ENCODE data around the gene CPS1.

CPS1 gene

DNA sequence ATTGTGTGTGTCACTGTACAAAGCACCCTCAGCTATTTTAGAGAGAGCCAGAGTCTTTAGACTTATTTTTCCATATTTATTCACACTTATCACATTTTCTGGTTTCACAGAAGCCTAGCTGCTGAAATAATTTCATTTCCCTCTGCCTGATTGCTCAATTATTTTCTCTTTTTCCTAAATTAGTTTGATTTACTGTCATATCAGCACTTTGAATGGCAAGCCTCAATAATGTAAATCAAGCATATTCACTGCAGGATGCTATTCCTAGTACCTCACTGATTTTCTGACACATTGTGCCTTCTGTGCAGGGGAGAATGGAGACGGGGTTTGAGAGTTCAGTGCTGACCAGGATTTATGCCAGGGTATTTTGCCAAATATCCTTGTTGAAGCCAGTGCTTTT is 48.3 kb downstream of the CPS1 start:
- no peak for DNase-seq (ENCODE audit: low read depth in 1 of 2, low spot score in 1 of 2)

- no peak for DNase-seq (ENCODE audit: low read depth in 1 of 2, low spot score in 1 of 2)
Observed at GRCh38 chr2:210606001-210606400, 49.6 kb downstream of the CPS1 start.

GRCh38 chr2:210611466-210611865 is 55.1 kb downstream of the CPS1 start:
- DNase-seq (ENCODE audit: low read depth in 1 of 2, low spot score in 1 of 2), result no peak

DNA sequence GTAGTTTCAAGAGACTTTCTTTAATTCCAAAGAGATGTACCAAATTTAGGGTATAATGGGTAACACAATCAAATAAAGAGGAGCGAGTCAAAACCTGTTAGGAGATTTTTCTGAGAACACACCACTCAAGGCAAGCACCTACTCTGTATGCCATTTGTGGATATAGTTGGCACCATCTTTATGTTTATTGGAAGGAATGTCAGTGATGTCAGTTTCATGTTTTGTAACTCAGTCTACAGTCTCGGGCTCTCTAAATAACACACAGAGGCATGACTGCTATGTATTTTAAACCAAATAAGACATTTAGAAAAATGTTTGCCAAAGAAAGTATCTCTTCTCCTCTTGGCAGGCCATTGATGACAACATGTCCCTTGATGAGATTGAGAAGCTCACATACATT is 59.7 kb downstream of the CPS1 start:
- DNase-seq (ENCODE audit: low read depth in 1 of 2, low spot score in 1 of 2), result no peak

DNA sequence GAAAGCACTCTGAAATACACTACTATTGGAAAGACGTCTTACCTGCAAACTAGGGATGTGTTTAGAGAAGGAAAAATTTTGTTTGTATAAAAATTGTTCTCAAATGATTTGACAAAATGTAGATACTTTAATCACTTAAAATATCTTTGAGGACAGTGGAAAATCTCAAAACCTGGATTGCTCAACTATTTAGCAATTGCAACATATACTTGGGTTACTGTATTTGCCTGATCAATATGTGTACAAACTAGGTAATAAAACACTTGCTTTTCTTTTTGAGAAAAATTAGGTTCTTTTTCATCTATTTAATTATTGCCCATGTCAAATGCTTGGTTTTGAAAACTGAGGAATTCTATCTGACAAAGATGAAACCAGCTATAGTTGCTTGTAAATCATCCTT is 60.9 kb downstream of the CPS1 start:
- DNase-seq (ENCODE audit: low read depth in 1 of 2, low spot score in 1 of 2), result no peak

DNA sequence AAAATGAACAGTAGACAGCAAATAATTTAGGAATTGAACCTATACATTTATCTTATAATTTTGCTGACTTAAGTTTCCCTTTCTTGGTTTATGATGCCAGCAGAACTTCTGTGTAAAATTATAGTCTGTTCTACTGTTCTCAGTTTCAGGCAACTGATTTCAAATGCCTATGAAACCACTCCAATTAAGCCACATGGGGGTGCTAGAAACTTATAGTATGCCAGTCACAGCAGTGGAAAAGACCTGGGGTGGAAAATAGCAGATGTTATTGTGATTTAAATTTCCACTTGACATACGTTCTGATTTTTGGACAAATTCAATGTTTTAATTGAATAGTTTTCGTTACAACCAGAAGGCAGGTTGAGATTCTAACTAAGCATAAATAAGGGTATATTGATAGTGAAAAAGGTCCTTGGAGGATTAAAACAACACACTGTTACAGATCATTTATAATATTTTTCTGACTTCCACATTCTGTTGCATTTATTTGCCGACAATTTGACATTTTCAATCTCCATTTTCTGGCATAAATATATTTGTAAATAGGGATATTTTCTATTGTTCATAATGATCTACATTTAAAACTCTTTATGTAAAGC is 61.4 kb downstream of the CPS1 start:
- DNase-seq (ENCODE audit: low read depth in 1 of 2, low spot score in 1 of 2), result no peak

DNA sequence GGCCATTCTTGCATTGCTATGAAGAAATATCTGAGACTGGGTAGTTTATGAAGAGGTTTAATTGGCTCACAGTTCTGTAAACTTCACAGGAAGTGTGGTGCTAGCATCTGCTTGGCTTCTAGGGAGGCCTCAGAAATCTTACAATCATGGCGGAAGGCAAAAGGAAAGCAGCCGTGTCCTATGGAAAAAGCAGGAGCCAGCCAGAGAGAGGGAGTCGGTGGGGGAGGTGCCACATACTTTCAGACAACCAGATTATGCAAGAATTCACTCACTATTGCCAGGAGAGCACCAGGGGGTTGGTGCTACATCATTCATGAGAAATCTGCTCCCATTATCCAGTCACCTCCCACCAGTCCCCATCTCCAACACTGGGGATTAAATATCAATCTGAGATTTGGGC is 64.1 kb downstream of the CPS1 start:
- DNase-seq (ENCODE audit: low read depth in 1 of 2, low spot score in 1 of 2), result no peak

DNA sequence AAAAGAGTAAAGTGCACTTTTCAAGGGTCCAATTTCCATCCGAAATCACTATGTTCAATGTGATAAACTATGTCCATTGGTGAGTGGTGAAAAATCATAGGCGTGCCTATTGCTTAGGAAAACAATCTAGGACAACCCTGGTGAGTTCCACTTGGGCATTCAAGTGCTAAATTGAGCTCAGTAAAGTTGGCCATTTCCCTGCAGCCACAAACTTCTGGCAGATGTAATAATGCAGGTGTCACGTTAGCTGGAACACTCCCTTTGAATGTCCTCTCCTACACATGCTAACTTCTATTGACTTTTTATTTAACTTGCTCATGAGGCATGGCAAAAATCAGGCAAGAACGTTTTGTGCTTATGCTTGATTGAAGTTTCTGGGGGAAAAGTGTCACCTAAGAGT is 67.1 kb downstream of the CPS1 start:
- no peak for DNase-seq (ENCODE audit: low read depth in 1 of 2, low spot score in 1 of 2)

- no peak for DNase-seq (ENCODE audit: low read depth in 1 of 2, low spot score in 1 of 2)
Observed at GRCh38 chr2:210626849-210627248, 70.5 kb downstream of the CPS1 start.

- DNase-seq (ENCODE audit: low read depth in 1 of 2, low spot score in 1 of 2), result no peak
Observed at GRCh38 chr2:210630873-210631560, 74.6 kb downstream of the CPS1 start.

DNA sequence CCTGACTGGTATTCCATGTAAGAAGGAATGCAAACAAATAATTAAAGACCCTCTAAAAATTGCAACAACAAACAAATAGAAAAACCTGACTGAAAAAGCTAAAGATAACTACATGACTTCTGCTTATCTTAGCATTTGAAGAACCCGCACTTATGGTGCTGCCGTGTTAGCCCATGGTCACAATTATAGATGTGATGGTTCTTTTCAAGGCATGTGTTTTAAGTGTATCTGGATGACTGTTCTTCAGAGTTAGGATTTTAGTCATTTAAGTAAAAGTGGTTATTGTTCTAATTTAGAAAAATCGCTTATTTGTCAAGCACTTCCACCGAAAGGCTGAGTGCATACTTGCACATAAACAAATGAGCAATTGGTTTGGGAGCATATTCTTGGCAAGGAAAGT is 77.3 kb downstream of the CPS1 start:
- no peak for DNase-seq (ENCODE audit: low read depth in 1 of 2, low spot score in 1 of 2)

GRCh38 chr2:210635257-210635656 is 78.9 kb downstream of the CPS1 start:
- no peak for DNase-seq (ENCODE audit: low read depth in 1 of 2, low spot score in 1 of 2)

GRCh38 chr2:210642333-210642732 is 85.9 kb downstream of the CPS1 start:
- DNase-seq (ENCODE audit: low read depth in 1 of 2, low spot score in 1 of 2), result no peak

DNA sequence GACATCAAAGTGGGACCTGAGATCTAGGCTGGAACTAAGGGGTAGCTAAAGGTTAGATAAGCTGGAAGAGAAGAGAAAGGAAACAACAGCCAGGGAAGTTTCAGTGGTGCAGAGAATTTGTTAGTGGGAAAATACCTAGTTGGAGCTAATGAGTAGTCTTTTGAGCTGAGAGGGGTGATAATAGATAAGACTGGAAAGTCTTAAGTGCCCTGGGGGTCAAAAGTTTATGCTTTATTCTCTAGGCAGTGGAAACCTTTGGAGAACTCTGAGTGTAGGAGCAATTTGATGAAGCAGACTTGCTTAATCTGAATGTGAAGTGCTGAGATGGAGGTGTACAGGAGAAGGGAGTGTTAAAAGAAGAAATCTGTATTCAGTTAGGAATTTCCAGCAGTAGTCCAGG is 90.8 kb downstream of the CPS1 start:
- no peak for DNase-seq (ENCODE audit: low read depth in 1 of 2, low spot score in 1 of 2)

GRCh38 chr2:210654091-210654490 is 97.7 kb downstream of the CPS1 start:
- no peak for DNase-seq (ENCODE audit: low read depth in 1 of 2, low spot score in 1 of 2)

DNA sequence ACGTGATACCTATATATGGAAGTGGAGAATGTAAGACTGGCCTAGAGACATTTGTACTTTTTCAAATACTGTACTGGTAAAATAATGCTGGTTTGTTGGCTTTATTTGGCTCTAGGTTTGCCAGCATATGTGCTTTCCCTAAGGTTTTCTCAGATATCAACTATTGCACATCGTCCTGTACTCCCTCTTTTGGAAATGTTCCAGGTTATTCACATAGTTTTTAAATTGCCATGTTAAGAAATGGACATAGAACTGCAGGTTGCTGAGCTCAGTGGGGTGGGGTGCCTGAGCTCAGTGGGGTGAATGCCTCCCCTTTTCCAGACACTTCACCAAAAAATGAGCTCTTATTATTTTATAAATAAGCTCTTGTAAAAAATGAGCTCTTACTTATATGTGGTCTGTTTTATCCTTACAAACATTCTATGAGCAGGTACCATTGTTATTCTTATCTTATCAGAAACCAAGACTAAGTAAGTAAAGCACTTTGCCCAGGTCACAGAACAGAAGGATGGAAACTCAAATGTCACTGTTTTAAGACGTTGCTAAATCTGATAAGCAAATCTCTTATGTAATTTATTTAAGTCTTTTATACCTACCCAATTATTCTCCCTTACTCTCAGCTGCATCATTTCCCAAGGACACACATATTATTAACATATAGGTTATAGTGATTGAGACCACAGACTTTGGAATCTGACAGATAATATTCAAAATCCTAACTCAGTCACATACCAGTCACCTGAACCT is 99.0 kb downstream of the CPS1 start:
- DNase-seq (ENCODE audit: low read depth in 1 of 2, low spot score in 1 of 2), result no peak

DNA sequence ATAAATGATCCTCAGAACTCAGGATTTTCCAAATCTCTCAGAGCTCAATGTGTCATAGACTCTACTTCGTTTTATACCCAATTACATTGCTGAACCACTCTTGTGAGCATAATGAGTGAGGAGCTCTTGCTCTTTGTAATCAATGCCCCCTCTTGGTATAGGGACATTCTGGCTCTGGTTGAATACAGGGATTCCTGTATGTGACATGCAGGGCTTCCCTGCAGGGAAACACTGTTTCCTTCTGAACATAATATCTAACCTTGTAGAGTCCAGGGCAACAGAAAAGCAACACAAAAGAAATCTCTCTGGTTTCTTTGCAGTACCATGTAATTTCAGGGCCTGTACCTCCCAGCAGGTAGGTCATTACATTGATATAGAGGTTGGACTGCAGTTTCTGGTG is 101.5 kb downstream of the CPS1 start:
- DNase-seq (ENCODE audit: low read depth in 1 of 2, low spot score in 1 of 2), result no peak

DNA sequence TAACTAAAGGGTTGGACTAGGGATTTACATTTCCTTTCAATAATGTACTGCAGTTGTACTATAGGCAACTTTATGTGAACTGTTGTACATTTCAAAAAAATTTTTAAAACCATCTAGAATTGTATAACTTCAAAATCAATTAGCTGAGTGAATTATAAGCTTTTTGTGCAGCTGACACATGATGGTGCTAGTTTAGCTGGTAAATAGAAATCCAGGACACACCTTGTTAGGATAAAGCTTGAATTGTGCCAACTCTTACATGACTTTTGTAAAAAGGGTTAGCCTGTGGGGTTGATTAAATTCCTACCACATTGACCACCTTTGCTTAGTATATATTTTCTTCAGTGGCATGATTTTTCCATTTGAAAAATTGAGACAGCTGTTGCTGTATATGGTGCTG is 104.4 kb downstream of the CPS1 start:
- no peak for DNase-seq (ENCODE audit: low read depth in 1 of 2, low spot score in 1 of 2)

GRCh38 chr2:210662560-210662959 is 106.2 kb downstream of the CPS1 start:
- no peak for DNase-seq (ENCODE audit: low read depth in 1 of 2, low spot score in 1 of 2)

DNA sequence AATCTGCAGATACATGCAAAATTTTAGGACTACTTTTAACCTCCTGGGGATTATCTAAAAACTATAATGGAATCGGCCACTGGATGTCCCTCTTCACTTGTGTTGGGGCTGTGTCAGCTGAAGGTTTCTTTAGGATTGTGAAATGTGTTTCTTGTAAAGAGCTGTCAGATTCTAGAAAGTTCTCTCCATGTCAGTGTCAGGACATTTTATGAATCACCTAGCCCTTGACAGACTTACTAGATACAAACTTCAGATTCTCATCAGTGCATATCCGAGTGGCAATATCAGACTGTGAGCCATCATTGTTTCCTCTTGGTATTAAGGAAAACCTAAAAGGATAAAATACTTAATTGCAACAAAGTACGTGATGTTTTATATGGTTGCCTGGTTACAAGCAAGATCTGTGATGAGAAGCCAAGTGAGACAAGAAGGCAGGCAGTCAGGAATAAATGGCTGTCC is 107.3 kb downstream of the CPS1 start:
- no peak for DNase-seq (ENCODE audit: low read depth in 1 of 2, low spot score in 1 of 2)

DNA sequence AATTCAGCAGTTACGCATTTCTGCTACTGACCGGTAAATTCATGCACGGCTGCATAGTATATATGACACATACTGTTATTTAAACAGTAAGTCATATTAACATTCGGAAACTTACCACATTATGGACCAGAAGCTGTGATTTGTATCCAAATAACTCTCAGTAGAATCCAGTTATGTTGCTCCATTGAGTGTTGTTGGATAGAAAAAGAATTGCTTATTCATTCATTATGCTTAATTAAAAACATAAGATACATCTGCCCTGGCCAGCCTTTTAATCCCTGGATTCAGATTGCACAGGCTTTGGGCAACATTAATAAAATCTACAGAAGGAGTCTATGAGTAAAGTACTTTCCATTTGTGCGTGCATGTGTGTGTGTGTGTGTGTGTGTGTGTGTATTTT is 111.3 kb downstream of the CPS1 start:
- DNase-seq (ENCODE audit: low read depth in 1 of 2, low spot score in 1 of 2), result no peak

DNA sequence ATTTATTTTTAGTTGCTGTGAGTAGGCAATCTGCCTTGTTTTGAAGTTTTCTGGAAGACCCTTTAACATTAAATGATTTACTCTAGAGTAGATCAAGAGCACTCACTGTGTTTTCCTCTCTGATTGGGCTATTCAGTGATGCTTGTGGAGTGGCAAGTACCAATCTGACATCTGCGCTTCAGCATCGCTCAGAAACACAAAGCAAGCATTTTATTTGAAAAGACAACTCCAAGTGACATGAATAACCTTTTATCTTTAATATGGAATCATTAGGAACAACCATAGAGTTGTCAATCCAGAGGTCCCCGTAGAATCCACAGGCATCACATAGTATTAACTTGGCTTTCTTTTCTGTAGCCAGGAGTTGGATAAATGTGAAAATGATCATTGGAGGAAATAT is 114.7 kb downstream of the CPS1 start:
- DNase-seq (ENCODE audit: low read depth in 1 of 2, low spot score in 1 of 2), result no peak

- no peak for DNase-seq (ENCODE audit: low read depth in 1 of 2, low spot score in 1 of 2)
Observed at GRCh38 chr2:210673117-210673516, 116.7 kb downstream of the CPS1 start.

Measured in stimulated activated CD4-positive, alpha-beta T cell treated with anti-CD3 and anti-CD28 coated beads, Interleukin-15, amount 100 ng/mL, for 1 hour (primary cell).